Karpas-422 (cell line): ENCODE measurements around the gene PSMB8. TPM values are rescaled to one million over a fixed set of nuclear protein-coding genes. Genes with fewer than 3 reads are reported as not detected.

Experiments
- DNase-seq: peaks from one replicate; pipeline ENCODE4 v3.0.0-alpha.2; 2015
- H2AFZ ChIP-seq: fragments of 200-600 bp; sonication (generic); 2 replicates; pipeline ENCODE4 v1.6.1; 2014; ENCODE audit warnings: antibody characterized with exemption, low read length, mixed read lengths
- H3K27ac ChIP-seq: fragments of 200-600 bp; sonication (generic); 2 replicates; pipeline ENCODE4 v1.5.1; 2014; ENCODE audit warnings: mild to moderate bottlenecking, low read length, moderate library complexity
- H3K27me3 ChIP-seq: fragments of 200-600 bp; sonication (generic); 2 replicates; pipeline ENCODE4 v1.6.1; 2014; ENCODE audit warnings: low read length, mixed read lengths
- H3K36me3 ChIP-seq: fragments of 200-600 bp; sonication (generic); 2 replicates; pipeline ENCODE4 v1.6.1; 2014; ENCODE audit warnings: low read length, mixed read lengths; ENCODE audit not compliant: insufficient read depth
- H3K4me1 ChIP-seq: fragments of 200-600 bp; sonication (generic); 2 replicates; pipeline ENCODE4 v1.6.1; 2014; ENCODE audit warnings: mild to moderate bottlenecking, low read length, mixed read lengths
- H3K4me2 ChIP-seq: fragments of 200-600 bp; sonication (generic); 2 replicates; pipeline ENCODE4 v1.6.1; 2014; ENCODE audit warnings: low read length, low read depth, mild to moderate bottlenecking; ENCODE audit not compliant: poor library complexity, severe bottlenecking
- H3K4me3 ChIP-seq: fragments of 200-600 bp; sonication (generic); 2 replicates; pipeline ENCODE4 v1.5.1; 2014; ENCODE audit warnings: mild to moderate bottlenecking, antibody characterized with exemption, low read length, mixed read lengths
- H3K79me2 ChIP-seq: fragments of 200-600 bp; sonication (generic); 2 replicates; pipeline ENCODE4 v1.6.1; 2014; ENCODE audit warnings: mild to moderate bottlenecking, low read length, mixed read lengths
- H3K9ac ChIP-seq: fragments of 200-600 bp; sonication (generic); 2 replicates; pipeline ENCODE4 v1.6.0; 2014; ENCODE audit warnings: low read length
- H3K9me2 ChIP-seq: fragments of 200-600 bp; sonication (generic), shearing (Covaris generic); replicated peaks from 2 replicates; pipeline ENCODE4 v1.6.0; 2014; ENCODE audit warnings: mild to moderate bottlenecking, low read length, moderate library complexity; ENCODE audit not compliant: insufficient read depth
- H3K9me3 ChIP-seq: fragments of 300-700, 200-600 bp; sonication (generic); 2 replicates; pipeline ENCODE4 v1.6.1; 2014; ENCODE audit warnings: low read length, mixed read lengths
- H4K20me1 ChIP-seq: fragments of 200-600 bp; sonication (generic); 2 replicates; pipeline ENCODE4 v1.6.1; 2014; ENCODE audit warnings: mild to moderate bottlenecking, antibody characterized with exemption, low read length, low read depth; ENCODE audit not compliant: insufficient read depth
- total RNA-seq: library from RNA; depleted of rRNA; stranded (reverse); fragments of >200 nt; shearing (Covaris generic); gene quantifications from 2 replicates; pipeline ENCODE4 v1.2.3, GENCODE V29; 2014; ENCODE audit warnings: low replicate concordance; rRNA removed

The PSMB8 gene
- total RNA-seq, 1 experiment from 2014 or later = 212 TPM

- Histone ChIP-seq H4K20me1 (no peaks in the 10 kb centered on the region), H3K4me2 (no peak overlapping the region), H3K36me3 (no peaks in the 10 kb centered on the region), H2AFZ (peak overlapping the region; percentile 65; the same call in 1 of the 2 replicates), H3K4me3 (no peak overlapping the region), H3K27ac (no peak overlapping the region), H3K27me3 (no peaks in the 10 kb centered on the region), H3K9ac (no peak overlapping the region; the same call in 1 of the 2 replicates), H3K9me2 (no peaks in the 10 kb centered on the region), H3K9me3 (peaks cover 7% of the 10 kb centered on the region; the same call in 1 of the 2 replicates), H3K4me1 (peaks cover 26% of the 10 kb centered on the region), H3K79me2 (no peaks in the 10 kb centered on the region)
- no peak for DNase-seq
Measured at GRCh38 chr6:32794510-32794909, 49.3 kb downstream of the PSMB8 start.

- no peaks in the 10 kb centered on the region for H3K27me3 ChIP-seq
- H4K20me1 ChIP-seq = no peaks in the 10 kb centered on the region
- no peak overlapping the region for H3K27ac ChIP-seq
- H2AFZ ChIP-seq = no peak overlapping the region
- peaks cover 26% of the 10 kb centered on the region for H3K4me1 ChIP-seq
- H3K9me3 ChIP-seq = no peaks in the 10 kb centered on the region
- DNase-seq = no peak
- no peaks in the 10 kb centered on the region for H3K9me2 ChIP-seq
- no peaks in the 10 kb centered on the region for H3K79me2 ChIP-seq
- no peak overlapping the region for H3K4me2 ChIP-seq
- no peak overlapping the region for H3K4me3 ChIP-seq
- no peak overlapping the region for H3K9ac ChIP-seq
- H3K36me3 ChIP-seq = no peaks in the 10 kb centered on the region
Measured at GRCh38 chr6:32792901-32793435, 50.9 kb downstream of the PSMB8 start.

Other genes starting within 250 kb of the PSMB8 start
- 216 and 309 TPM in 2 replicates for gene HLA-DQA1, start 206.6 kb downstream of the PSMB8 start, total RNA-seq
- 79.1 and 126 TPM in 2 replicates for gene HLA-DQB1, start 177.4 kb downstream of the PSMB8 start, total RNA-seq
- gene HLA-DQA2, start 102.7 kb downstream of the PSMB8 start, total RNA-seq = 40.2 and 66.5 TPM in 2 replicates
- 0.14 TPM in 1 of 2 replicates, not detected in the other for gene HLA-DQB2, start 80.5 kb downstream of the PSMB8 start, total RNA-seq
- gene HLA-DOB, start 27.0 kb downstream of the PSMB8 start, total RNA-seq = 77.3 and 91.6 TPM in 2 replicates
- gene TAP2, start 5.3 kb downstream of the PSMB8 start, total RNA-seq = 93.0 and 140 TPM in 2 replicates
- 120 and 171 TPM in 2 replicates for gene TAP1, start 9.7 kb upstream of the PSMB8 start, total RNA-seq
- 185 and 284 TPM in 2 replicates for gene PSMB9, start 10.1 kb upstream of the PSMB8 start, total RNA-seq
- 116 and 142 TPM in 2 replicates for gene HLA-DMB, start 97.0 kb upstream of the PSMB8 start, total RNA-seq
- gene HLA-DMA, start 109.0 kb upstream of the PSMB8 start, total RNA-seq = 325 and 451 TPM in 2 replicates
- 201 and 221 TPM in 2 replicates for gene BRD2, start 124.5 kb upstream of the PSMB8 start, total RNA-seq
- gene HLA-DOA, start 165.5 kb upstream of the PSMB8 start, total RNA-seq = 70.0 and 103 TPM in 2 replicates
- gene HLA-DPA1, start 229.6 kb upstream of the PSMB8 start, total RNA-seq = 571 and 780 TPM in 2 replicates
- 236 and 601 TPM in 2 replicates for gene HLA-DPB1, start 231.9 kb upstream of the PSMB8 start, total RNA-seq